Fibroblast of the conjunctiva (primary cell): ENCODE data around the gene POGZ.
A peak's percentile ranks its signal among the peaks of the same experiment; 100 is the strongest.
"Not testable (repeated sequence)": the region's sequence is repeated elsewhere in the genome, so short reads cannot be mapped to it uniquely, and the experiment has no call there.

Experiments
- DNase-seq: peaks from one replicate; pipeline ENCODE4 v3.0.0-alpha.2; 2010; ENCODE audit warnings: low read depth

Gene POGZ

DNA sequence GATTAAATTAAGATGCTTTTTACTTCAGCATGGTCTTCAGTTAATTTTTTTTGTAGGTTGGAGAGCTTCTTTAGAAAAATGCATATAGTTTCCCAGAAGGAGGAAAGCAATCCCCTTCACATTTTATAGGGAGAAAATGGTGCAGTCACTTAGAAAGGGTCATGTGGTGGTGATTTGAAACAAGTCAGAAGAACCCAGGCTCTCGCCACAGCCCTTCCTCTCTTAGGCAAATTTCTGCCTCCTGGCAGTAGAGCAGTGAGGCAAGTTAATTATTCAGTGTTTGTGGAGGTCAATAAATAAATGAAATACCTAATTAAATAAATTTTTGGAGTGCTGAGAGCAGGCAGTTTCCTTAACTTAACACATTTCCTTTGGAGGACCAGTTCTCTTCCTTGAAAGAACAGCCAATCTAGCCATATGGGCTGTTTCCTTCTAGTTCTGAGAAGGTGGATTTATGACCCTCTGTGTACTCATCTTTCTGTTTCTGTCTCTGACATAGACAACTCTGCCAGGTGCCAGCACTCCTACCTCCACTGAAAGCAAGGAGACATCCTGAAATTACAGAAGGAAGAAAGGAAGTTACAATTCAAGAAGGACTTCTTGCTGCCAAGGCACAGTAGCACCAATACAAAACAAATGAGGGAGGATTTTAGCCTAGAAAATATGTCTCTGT, 19.0 kb upstream of the POGZ start:
- DNase-seq = no peak

DNA sequence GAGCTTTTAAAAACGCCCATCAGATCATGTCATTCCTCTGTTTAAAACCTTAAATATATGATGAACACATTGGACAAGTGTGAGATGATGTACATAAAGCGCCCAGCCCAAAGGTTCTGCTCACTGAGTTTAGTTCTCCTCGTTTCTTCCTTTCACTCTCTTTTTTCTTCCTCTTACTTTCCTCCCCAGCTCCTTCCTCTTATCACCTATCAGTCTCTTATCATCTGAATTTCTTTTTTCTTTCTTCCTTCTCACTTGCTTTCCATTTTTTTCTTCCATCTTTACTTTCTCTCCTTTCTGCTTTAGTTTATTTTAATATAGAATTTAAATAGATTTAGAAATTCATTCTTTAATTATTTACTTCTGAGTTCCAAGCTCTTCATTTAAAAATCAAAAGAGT, 17.8 kb upstream of the POGZ start:
- DNase-seq = no peak

DNA sequence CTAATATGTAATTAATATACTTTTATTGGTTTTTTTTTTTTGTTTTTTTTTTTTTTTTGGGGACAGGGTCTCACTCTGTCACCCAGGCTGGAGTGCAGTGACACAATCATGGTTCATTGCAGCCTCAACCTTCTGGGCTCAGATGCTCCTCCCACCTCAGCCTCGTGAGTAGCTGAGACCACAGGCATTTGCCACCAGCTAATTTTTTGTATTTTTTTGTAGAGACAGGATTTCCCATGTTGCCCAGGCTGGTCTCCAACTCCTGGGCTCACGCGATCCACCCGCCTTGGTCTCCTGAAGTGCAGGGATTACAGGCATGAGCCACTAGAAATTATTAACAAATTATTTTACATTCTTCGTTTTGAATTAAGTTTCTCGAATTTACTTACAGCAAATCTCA, 16.8 kb upstream of the POGZ start:
- DNase-seq = no peak

DNA sequence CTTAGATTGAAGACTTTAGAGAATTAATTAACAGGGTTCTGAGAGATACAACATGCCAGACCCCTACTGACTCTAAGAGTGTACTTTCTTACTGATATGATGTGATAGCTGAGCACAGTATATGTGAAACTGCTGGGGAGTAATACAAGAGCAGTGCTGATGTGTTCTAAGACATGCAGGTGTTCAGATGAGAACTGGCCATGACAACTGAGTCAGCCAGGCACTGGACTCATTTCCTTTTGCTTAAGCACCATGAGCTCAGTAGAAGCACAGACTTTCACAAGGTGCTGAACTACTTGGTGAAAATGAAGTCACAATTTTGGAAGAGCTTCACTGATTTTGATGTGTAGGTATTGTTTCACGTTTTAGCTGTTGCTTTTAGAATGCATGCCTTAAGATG, 15.9 kb upstream of the POGZ start:
- DNase-seq = no peak

DNA sequence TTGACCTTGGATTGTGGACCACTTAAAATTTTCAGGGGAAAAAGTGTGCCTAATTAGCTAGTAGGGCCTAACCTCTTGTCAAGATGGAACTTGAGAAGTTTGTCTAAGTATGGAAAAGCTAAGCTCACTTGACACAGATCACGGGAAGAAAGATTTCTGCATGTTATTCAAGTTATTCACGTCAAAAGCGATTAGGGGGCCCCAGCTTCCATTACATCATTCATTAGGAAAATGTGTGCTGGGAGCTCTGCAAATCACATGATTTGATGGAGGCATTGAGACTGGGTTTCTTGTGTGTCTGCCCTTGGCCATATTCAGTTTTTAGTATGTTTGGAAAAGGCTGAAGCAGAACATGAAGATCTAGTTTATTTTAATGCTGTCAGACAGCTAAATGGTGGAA, 15.5 kb upstream of the POGZ start:
- DNase-seq = no peak

DNA sequence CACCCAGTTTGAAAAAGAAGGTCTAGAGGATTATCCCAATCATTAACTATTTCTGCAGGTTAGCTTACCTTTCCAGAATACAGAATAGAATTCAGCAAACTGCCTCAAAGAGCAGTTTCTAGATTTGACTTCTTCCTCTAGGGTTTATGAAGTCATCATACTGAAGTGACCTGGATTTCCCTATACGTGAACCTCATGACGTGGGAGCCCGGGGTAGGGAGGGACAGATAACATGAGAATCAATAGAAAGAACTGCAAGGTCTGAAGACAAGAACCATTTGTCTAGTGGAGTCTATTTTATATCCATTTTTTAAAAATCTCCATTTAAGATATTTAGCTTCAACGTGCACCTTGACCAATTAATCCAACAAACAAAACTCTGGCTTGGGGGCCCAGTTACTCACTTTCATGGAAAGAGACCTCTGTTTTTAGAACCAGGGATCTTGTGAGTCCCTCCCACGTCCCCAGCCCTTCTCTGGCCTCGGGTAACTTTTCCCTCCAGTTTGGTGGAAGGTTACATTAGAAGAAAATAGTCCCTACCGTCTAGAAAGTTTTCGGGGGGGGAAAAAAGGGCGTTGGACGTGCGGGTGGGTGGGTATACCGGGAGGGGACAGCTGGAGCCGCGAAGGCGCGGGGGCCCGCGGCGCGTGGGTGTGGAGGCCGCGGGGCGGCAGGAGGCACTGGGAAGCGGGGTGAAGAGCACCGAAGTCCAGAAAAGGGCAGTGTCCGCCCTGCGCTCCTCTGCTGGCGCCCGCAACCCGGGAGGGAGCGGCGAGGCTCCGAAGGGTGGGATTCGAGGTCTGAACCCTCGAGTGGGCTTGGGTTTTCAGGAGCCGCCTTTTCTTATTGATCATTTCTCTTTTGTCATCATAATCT, 13.8 kb upstream of the POGZ start:
- no peak for DNase-seq

DNA sequence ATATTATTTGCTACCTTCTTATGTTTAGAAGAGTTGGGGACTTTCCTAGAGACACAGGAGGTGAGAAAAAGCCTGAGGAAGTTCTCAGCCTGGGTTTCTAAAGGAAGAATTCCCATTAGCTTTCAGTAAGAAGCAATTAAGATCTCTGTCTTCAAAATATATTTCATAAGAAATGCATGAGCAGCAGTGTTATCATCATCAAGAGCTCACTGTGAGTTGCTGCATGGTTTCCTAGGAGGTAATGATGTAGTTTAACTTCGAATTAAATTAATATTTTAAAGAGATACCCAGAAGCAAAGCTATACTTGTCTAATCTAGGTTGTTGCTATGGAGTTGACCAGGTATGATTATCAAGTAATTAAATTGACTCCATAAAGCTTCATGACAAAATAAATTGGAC, 5.7 kb upstream of the POGZ start:
- no peak for DNase-seq

DNA sequence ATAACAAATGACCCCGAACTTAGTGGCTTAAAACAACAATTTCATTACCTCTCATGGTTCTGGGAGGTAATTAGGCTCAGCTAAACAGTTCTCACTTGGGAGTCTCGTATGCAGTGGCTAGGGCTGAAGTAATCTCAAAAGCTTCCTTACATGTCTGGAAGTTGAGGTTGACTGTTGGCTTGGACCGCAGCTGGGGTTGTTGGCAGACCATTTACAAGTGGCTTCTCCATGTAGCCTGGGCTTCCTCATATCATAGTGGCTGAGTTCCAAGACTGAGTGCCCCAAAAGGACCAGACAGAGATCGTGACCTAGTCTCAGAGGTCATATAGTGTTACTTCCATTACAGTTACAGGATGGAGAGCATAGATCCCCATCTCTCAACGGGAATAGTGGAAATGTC, 2.4 kb upstream of the POGZ start:
- no peak for DNase-seq

DNA sequence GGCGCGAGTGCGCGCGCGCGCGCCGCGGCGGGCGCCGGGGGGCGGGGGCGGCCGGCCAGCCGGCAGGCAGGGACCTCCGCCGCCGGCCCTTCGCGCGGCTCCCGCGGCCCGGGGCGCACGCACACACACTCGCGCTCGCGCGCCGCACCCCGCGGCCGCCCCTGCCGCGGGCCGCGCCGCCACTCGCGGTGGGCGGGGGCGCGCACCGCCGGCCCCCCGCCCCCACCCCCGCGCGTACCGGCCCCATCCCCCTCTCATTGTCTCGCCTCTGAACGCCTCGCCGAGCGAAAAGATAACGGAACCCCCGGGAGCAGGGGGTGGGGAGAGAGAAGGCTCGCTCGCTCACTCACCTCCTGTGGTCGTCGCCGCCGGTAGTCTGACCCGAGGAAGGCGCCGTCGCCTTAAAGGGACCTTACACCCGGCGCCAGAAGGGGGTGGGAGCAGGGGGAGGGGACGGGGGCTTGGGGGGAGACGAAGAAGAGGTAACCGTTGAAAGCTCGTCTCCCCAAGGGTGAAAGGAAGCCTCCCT, 428 bp downstream of the POGZ start:
- no peak for DNase-seq

DNA sequence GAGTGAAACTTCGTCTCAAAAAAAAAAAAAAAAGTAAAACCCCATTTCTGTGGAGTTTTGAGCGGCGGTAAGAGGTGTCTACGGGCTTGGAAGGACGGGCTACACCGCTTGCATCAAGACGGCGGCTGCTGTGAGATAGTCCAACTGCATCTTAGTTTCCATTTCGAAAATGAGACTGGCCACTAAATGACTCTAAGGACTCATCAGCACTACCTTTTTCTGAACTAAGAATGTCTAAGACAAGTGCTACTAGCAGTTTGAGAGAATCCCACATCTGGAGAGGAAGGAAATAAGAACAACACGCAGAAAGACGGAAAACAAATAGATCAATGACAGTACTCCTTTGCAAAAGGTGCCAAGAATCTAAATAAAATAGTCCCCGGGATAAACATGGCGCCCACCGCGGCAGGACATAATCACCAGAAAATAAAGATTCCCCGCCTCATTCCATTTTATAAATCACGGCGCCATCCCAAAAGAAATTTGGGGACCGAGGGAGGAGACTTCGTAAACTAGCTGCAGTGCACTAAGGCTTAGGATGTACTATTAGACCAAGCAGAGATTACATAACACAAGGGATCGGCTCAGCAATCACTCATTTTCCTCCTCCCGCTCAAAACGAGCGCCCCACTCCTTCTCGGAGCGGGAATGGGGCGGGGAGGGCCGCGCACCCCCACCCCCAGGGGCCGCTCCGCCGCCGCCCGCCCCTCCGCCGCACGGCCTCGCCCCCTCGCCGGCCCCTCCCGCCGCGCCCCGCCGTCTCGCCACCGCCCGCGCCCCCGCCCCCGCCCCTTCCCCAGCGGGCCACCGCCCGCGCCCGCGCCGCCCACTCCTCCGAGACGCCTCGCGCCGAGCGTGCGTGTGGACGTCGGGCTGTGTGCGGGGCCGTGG, 1.1 kb downstream of the POGZ start:
- peak; percentile 77 for DNase-seq

DNA sequence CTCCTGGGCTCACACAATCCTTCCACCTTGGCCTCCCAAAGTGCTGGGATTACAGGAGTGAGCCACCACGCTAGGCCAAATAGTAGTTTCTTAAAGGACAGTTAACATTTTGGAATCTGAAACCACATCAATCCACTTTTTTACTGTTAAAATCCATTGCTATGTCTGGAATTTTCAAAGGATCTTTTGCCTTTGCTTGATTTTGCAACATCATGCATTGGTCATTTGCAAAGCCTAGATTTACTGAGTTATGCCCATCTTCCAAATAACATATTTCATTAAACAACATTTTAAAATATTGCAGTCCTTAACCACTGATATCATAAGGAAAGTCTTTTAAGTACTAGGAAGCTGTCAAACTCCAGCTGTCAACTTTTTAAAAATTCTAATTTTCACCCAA, 3.3 kb downstream of the POGZ start:
- no peak for DNase-seq

DNA sequence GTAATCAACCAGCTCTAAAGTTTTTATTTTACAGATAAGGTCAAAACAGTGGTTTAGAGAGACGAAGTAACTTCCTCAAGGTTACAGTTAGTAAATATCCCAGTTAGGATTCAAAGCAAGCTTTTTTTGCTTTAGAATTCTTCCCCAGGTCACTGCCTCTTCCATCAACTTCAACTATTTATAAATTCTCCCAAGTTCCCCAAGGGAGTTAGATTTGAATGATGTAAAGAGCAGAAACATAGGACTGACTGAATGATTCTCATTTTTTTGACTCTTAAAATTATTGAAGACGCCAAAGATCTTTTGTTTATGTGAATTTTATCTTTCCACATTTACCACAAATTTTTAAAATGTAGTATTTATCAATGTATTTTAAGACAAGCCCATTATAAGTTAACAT, 4.1 kb downstream of the POGZ start:
- DNase-seq = no peak

DNA sequence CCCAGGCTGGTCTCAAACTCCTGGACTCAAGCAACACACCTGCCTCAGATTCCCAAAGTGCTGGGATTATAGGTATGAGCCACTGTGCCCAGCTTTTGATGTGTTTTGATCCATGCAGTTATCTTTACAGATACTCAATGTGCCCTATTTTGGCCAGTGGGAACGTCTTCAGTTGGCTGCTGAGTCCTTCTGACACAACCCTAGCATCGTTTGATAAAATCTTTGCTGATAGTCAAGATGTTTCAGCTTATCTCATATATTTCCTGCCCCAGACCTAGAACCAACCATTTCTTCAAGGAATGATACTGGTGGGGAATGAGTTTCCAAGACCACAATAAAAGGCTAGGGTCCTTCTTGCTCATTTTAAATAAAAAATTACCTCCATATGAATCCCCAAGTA, 11.6 kb downstream of the POGZ start:
- no peak for DNase-seq

DNA sequence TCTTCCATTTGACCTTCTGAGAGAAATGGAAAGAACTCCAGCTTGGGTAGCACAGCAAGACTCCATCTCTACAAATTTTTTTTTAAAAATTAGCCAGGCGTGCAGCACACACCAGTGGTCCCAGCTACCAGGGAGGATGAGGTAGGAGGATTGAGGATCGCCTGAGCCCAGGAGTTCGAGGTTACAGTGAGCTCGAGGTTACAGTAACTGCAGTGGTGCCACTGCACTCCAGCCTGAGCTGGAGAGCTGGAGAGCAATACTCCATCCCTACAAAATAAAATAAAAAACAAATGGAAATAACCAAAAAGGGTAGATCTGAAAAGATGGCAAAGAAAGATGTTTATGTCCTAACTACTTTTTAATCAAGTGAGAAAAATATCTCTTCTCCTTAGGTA, 14.5 kb downstream of the POGZ start:
- no peak for DNase-seq

DNA sequence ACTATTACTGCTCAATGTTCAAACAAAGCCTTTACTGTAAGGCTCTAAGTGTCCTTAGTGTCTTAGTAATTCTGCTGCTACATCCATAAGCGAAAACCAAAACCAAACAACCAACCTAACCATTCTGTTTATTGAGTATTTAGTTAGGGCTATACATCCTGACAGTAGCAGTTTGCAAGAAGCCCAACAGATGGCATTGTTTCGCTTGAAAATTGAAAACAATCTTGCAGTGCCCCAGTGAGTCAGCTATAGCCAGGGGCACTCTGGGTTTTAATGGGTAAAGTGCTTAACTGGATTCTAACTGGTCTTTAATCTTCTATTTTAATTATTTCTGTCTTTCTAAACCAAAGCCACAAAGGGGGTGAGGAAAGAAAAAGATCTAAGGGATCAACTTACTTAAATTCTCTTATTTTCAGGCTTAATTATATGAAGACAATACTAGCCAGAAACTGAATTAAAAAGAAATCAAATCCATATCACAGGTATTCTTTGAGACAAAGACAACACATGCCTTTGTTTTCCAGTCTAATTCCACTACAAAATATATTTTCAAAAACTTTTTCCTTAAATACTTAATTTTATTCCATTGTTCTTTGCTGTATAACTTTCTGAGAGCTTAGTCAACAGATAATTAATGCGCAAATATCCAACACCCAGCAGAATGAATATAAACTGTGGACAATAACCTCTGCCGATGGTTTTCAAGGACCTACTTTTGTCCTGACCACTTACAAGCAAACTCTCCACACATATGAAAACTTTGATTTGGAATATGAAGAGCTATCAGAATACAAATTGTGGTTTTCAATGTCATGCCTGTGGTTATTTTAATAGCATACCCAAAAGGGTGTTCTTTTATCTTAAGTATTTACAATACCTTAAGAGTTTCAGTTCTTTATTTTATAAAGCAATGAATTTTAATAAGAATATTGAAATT, 15.2 kb downstream of the POGZ start:
- DNase-seq = peak; percentile 78

DNA sequence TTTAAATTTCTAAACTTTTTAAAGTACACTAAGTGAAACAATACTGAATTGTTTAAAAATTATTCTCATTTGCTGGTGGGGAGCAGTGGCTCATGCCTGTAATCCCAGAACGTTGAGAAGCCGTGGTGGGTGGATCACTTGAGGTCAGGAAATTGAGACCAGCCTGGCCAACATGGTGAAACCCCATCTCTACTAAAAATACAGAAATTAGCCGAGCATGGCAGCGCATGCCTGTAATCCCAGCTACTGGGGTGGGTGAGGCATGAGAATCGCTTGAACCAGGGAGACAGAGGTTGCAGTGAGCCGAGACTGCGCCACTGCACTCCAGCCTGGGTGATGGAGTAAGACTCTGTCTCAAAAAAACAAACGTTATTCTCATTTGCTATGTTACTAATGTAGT, 21.9 kb downstream of the POGZ start:
- DNase-seq = not testable (repeated sequence)

DNA sequence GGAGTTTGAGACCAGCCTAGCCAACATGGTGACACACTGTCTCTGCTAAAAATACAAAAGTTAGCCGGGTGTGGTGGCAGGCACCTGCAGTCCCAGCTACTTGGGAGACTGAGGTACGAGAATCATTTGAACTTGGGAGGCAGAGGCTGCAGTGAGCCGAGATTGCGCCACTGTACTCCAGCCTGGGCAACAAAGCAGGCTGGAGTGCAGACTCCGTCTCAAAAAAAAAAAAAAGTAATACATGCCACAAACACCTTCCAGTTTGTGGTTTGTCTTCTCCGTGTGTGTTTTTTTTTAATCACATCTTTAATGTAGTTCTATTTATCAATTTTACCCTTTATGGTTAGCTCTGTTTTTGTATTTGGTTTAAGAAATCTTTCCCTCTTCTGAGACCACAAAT, 22.3 kb downstream of the POGZ start:
- no peak for DNase-seq

DNA sequence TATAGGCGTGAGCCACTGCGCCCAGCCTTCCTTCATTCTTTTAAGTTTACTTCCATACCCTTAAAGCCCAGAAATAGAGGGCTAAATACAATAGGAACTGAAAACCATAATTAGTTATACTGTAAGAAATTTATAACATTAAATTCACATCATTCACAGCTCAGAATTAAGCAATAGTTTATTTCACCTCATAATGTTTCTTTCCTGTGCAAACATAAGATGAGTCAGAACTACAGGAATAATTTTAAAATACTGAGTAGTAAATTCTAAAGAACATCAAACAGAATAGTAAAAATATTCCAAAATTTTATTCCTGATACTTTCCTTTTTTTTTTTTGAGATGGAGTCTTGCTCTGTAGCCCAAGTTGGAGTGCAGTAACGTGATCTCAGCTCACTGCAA, 24.1 kb downstream of the POGZ start:
- DNase-seq = no peak

DNA sequence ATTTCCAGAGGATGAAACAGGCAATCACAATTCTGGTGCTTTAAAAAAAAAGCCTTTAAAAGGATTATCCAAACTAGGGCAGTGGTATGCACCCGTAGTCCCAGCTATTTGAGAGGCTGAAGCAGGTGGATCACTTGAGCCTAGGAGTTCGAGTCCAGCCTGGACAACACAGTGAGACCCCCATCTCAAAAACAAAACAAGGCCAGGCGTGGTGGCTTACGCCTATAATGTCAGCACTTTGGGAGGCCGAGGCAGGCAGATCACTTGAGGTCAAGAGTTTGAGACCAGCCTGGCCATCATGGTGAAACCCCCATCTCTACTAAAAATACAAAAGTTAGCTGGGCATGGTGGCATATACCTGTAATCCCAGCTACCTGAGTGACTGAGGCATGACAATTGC, 25.5 kb downstream of the POGZ start:
- not testable (repeated sequence) for DNase-seq

DNA sequence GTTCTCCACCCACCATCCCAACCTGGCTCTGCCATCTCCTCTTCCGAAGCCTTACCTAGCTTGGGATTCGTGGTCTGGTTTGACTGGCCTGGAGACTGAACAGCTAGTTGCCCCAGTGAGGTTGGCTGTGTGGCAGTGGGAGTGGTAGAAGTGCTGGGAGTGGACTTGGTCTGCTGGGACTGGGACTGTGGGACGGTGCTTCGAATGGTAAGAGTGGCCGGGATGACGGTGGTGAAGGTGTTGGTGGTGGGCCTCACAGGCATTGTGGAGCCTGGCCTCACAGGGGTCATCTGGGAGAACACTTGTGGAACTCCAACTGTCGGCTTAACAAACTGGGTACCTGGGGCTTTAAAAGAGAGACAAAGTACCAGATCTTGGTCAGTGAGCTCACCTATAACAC, 31.2 kb downstream of the POGZ start:
- DNase-seq = no peak

DNA sequence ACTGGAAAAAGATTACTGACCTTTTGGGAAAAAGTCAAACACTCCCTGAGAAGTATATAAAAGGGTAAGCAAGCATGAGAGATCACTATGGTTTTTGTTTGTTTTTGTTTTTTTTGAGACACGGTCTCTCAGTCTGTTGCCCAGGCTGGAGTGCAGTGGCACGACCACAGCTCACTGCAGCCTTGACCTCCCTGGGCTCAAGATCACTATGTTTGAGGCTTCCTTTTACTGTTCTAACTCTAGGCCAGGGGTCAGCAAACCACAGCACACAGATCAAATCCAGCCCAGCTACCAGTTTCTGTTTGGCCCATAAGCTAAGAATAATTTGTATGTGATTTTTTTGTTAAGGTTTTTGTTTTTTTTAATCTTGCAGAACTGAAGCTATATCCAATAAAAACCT, 34.2 kb downstream of the POGZ start:
- no peak for DNase-seq
